ENCODE data around the gene PDE1A. TPM values are rescaled to one million over a fixed set of nuclear protein-coding genes. Genes with fewer than 3 reads are reported as not detected.

Gene PDE1A
- total and polyA plus RNA-seq, 2 of the 13 experiments (the other 11 are each of a cell fraction or from before 2014, with no cell fraction given), result not detected

- intact Hi-C loops (cut with micrococcal nuclease; ENCODE audit: unreplicated experiment) (no loop called here), in situ Hi-C loops (cut with HindIII; ENCODE audit: extremely low pct_ligation_motif_present, low pct_unique_long_range_greater_than_20kb) (no loop called here)
- DNase-seq (ENCODE audit: low spot score), result no peak
- no peak overlapping the region for H3K4me2 ChIP-seq (ENCODE audit: low read depth, low read length)
- H3K9ac ChIP-seq (ENCODE audit: insufficient read depth, low read depth, low read length), result no peak overlapping the region
- TF ChIP-seq ZNF142 (CRISPR knock-in tag; IDR thresholded peaks at IDR 0.05) (no peak), NAIF1 (CRISPR knock-in tag; IDR thresholded peaks at IDR 0.05; ENCODE audit: borderline replicate concordance) (no peak), ZNF607 (CRISPR knock-in tag; IDR thresholded peaks at IDR 0.05; ENCODE audit: borderline replicate concordance) (no peak)
- 26% methylated on average over 2 of the region's 2 CpGs for WGBS (ENCODE audit: low lambda C conversion rate)
- no TSS peak for BruUV-seq (replicated peaks)
- H3K27me3 ChIP-seq (ENCODE audit: control insufficient read depth in 1 of 2, insufficient read depth in 2 of 2, low read length in 2 of 2), result no peaks in the 10 kb centered on the region
- no peaks in the 10 kb centered on the region for H4K20me1 ChIP-seq (ENCODE audit: insufficient read depth, low read length)
- FAIRE-seq, result no peak
- H3K36me3 ChIP-seq (replicated peaks in 1 of 2; ENCODE audit: control insufficient read depth in 1 of 2, insufficient read depth in 2 of 2, low read length in 2 of 2), result no peaks in the 10 kb centered on the region
- no peak for ATAC-seq
- no peak overlapping the region for H3K27ac ChIP-seq (ENCODE audit: extremely low read length, insufficient read depth, low read length)
- no peaks in the 10 kb centered on the region for H3K9me3 ChIP-seq (ENCODE audit: low read length)
- ChIA-PET POLR2A (no interaction called here), CTCF (ENCODE audit: low intra/inter-chr PET ratio, low total read pairs) (no interaction called here)
- no peak overlapping the region for H3K4me3 ChIP-seq (replicated peaks in 1 of 3; ENCODE audit: insufficient read depth in 1 of 3, low read depth in 2 of 3, low read length in 3 of 3)
- no peaks in the 10 kb centered on the region for H3K79me2 ChIP-seq (ENCODE audit: insufficient read depth, low read length)
- no peak overlapping the region for H2AFZ ChIP-seq (ENCODE audit: low read length)
- H3K4me1 ChIP-seq (ENCODE audit: insufficient read depth, low read length), result no peaks in the 10 kb centered on the region
Observed at GRCh38 chr2:182166841-182167240, 260.0 kb downstream of the PDE1A start.

Data from HepG2 (cell line).